Right lobe of liver (tissue), 6 donors: Measurements from ENCODE around the gene LIPE. TPM values are rescaled to one million over a fixed set of nuclear protein-coding genes. Genes with fewer than 3 reads are reported as not detected.

Experiments used
- ATAC-seq, 4 donors: fragments of 200-7000 bp; cut with Tn5 transposase; one replicate each; pipeline ENCODE4 v1.9.1; 2020; ENCODE audit warnings: mild to moderate bottlenecking in 4 of 4, moderate library complexity in 4 of 4
- DNase-seq, 3 donors: peaks; one replicate each; pipeline ENCODE4 v3.0.0-alpha.2; 2020
- H3K27ac ChIP-seq, 3 donors: fragments of 200-600 bp; one replicate each; pipeline ENCODE4 v1.8.0; 2022
- H3K27me3 ChIP-seq, 2 donors: fragments of 200-600 bp; one replicate each; pipeline ENCODE4 v1.8.0; 2022
- H3K36me3 ChIP-seq, 4 donors: fragments of 200-600 bp; sonication (generic) in 1 of 4; one replicate each; pipeline versions ENCODE4 v1.5.1 to v1.8.0; 2017 to 2022; ENCODE audit warnings: control low read depth in 1 of 4
- H3K4me1 ChIP-seq, 4 donors: fragments of 200-600 bp; sonication (generic) in 1 of 4; one replicate each; pipeline versions ENCODE4 v1.5.1 to v1.8.0; 2017 to 2022; ENCODE audit warnings: control low read depth in 1 of 4
- H3K4me3 ChIP-seq, 3 donors: fragments of 200-600 bp; one replicate each; pipeline ENCODE4 v1.8.0; 2022
- H3K9me3 ChIP-seq, 4 donors: fragments of 200-600 bp; sonication (generic) in 1 of 4; one replicate each; pipeline versions ENCODE4 v1.5.1 to v1.8.0; 2017 to 2022; ENCODE audit warnings: control low read depth in 1 of 4
- POLR2A ChIP-seq: fragments of 450-650 bp; IDR thresholded peaks from one replicate; pipeline ENCODE4 v1.6.1; 2017; ENCODE audit warnings: antibody characterized with exemption, mild to moderate bottlenecking
- WGBS: methylation state at CpG from one replicate; pipeline ENCODE4 v1.1.6; 2018; ENCODE audit warnings: low coverage, low lambda C conversion rate; ENCODE audit not compliant: insufficient coverage; ENCODE audit errors: missing lambda C conversion rate; 5-methylcytosine and 5-hydroxymethylcytosine counted together
- intact Hi-C, 2 donors: fragments of 100-400 bp; cut with DNase I; formaldehyde crosslinking; loops; one replicate each; pipeline versions ENCODE4 v1.11.2 to v1.14.1; 2022
- total RNA-seq, 6 experiments: library from RNA; depleted of rRNA in 2 of 6; stranded (reverse); fragments of >200 nt in 2 of 6; fragmentation: NEBNext Ultra II Directional in 3 of 6; extraction: Animal tissue kit (Norgen Biotek cat#: 25700) in 3 of 6; gene quantifications; one replicate each; pipeline versions ENCODE4 v1.1.0 to v1.2.4, GENCODE V29; 2016 to 2023
- TF ChIP-seq, protein P1 (sequence below), 4 donors: fragments of 200-600 bp in 3 of 4; fragments of 450-650 bp in 1 of 4; IDR thresholded peaks; one replicate each; pipeline versions ENCODE4 v1.5.1 to v1.8.0; 2016 to 2022; ENCODE audit warnings: antibody characterized with exemption in 4 of 4, mild to moderate bottlenecking in 2 of 4
- donor health status: DM: no; HTN: yes; CAD: no.
- donor health status: DM: no; HTN: no; CAD: no.
- donor health status: DM: no; HTN: no; CAD: no.
- donor health status: DM: no; HTN: yes; CAD: no.
- donor health status: DM: no; HTN: yes; CAD: no.

LIPE gene
- total RNA-seq, 6 experiments from 2014 or later = 0.87 to 2.5 (median 1.8) TPM

DNA sequence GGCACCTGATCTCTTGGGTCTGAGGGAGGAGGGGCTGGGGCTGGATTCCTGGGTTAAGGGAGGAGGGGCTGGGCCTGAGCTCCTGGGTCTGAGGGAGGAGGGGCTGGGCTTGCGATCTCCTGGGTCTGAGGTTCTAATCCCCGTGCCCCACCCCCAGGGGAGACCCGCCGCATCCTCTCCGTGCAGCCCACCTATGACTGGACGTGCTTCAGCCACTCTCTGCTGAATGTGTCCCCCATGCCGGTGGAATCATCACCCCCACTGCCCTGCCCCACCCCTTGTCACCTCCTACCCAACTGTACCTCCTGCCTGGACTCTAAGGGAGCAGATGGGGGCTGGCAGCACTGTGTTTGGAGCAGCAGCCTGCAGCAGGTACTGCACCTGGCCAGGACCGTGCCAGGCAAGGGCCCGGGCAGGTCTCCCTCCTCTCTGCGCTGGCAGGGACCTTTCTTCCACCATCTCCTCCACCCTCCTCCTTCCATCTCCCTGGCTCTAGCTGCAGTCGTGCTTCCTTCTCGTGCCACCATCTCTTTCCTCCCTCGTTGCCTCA, 64.2 kb downstream of the LIPE start:
- intact Hi-C loops = no loop called here
- H3K4me3 ChIP-seq = no peak overlapping the region
- 89% methylated on average over 6 of the region's 13 CpGs for WGBS
- H3K4me1 ChIP-seq = no peaks in the 10 kb centered on the region
- peaks cover 0 to 4% (median 0%) of the 10 kb centered on the region in 4 donors for H3K36me3 ChIP-seq
- peaks cover 0 to 5% (median 0%) of the 10 kb centered on the region in 4 donors for H3K9me3 ChIP-seq
- no peak for DNase-seq
- no peak for ATAC-seq
- no peak overlapping the region for H3K27ac ChIP-seq
- TF ChIP-seq, protein P1, sequence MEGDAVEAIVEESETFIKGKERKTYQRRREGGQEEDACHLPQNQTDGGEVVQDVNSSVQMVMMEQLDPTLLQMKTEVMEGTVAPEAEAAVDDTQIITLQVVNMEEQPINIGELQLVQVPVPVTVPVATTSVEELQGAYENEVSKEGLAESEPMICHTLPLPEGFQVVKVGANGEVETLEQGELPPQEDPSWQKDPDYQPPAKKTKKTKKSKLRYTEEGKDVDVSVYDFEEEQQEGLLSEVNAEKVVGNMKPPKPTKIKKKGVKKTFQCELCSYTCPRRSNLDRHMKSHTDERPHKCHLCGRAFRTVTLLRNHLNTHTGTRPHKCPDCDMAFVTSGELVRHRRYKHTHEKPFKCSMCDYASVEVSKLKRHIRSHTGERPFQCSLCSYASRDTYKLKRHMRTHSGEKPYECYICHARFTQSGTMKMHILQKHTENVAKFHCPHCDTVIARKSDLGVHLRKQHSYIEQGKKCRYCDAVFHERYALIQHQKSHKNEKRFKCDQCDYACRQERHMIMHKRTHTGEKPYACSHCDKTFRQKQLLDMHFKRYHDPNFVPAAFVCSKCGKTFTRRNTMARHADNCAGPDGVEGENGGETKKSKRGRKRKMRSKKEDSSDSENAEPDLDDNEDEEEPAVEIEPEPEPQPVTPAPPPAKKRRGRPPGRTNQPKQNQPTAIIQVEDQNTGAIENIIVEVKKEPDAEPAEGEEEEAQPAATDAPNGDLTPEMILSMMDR (IDR thresholded peaks at IDR 0.05) = no peak
- no peak for TF ChIP-seq POLR2A
- H3K27me3 ChIP-seq = no peaks in the 10 kb centered on the region

DNA sequence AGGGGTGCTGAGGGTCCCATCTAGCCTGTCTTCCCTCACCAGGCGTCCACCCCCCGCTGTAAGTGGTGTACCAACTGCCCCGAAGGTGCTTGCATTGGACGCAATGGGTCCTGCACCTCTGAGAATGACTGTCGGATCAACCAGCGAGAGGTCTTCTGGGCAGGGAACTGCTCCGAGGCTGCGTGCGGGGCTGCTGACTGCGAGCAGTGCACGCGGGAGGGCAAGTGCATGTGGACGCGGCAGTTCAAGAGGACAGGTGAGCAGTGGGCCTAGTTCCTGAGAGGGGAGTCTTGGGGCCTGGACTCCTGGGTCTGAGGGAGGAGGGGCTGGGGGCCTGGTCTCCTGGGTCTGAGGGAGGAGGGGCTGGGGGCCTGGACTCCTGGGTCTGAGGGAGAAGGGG, 64.8 kb downstream of the LIPE start:
- no peak for TF ChIP-seq POLR2A
- TF ChIP-seq, protein P1 (IDR thresholded peaks at IDR 0.05) = no peak
- Histone ChIP-seq H3K4me3 (no peak overlapping the region), H3K27me3 (no peaks in the 10 kb centered on the region), H3K9me3 (peaks cover 0 to 5% (median 0%) of the 10 kb centered on the region in 4 donors), H3K36me3 (peaks cover 0 to 4% (median 0%) of the 10 kb centered on the region in 4 donors), H3K4me1 (no peaks in the 10 kb centered on the region), H3K27ac (no peak overlapping the region)
- no peak for ATAC-seq
- peak in 1 of 3 donors; percentile 52 for DNase-seq
- intact Hi-C loops = no loop called here
- WGBS = no CpG with 5 or more reads among the region's 14 CpGs

DNA sequence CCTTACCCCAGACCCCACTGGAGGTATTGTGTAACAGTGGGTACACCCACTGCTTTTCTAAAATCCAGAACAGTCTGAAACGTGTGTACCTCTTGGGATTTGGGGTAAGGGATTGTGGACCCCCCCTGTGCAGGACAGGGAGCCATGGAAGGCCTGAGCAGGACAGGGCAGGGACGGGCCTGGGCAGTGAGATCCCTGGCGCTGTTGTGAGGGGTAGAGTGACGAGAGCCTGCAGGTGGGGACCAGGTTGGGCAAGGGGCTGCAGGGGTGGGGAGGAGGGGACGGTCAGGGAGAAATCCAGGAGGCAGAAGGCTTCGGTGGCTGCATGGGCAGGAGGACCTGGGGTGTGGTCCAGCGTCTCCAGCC, 65.7 kb downstream of the LIPE start:
- no peak for ATAC-seq
- Histone ChIP-seq H3K36me3 (peaks cover 0 to 4% (median 0%) of the 10 kb centered on the region in 4 donors), H3K4me3 (no peak overlapping the region), H3K4me1 (no peaks in the 10 kb centered on the region), H3K27ac (no peak overlapping the region), H3K9me3 (peaks cover 0 to 5% (median 0%) of the 10 kb centered on the region in 4 donors), H3K27me3 (no peaks in the 10 kb centered on the region)
- WGBS = 93% methylated on average over 4 of the region's 7 CpGs
- TF ChIP-seq POLR2A = no peak
- TF ChIP-seq, protein P1 (IDR thresholded peaks at IDR 0.05) = no peak
- intact Hi-C loops = no loop called here
- no peak for DNase-seq

DNA sequence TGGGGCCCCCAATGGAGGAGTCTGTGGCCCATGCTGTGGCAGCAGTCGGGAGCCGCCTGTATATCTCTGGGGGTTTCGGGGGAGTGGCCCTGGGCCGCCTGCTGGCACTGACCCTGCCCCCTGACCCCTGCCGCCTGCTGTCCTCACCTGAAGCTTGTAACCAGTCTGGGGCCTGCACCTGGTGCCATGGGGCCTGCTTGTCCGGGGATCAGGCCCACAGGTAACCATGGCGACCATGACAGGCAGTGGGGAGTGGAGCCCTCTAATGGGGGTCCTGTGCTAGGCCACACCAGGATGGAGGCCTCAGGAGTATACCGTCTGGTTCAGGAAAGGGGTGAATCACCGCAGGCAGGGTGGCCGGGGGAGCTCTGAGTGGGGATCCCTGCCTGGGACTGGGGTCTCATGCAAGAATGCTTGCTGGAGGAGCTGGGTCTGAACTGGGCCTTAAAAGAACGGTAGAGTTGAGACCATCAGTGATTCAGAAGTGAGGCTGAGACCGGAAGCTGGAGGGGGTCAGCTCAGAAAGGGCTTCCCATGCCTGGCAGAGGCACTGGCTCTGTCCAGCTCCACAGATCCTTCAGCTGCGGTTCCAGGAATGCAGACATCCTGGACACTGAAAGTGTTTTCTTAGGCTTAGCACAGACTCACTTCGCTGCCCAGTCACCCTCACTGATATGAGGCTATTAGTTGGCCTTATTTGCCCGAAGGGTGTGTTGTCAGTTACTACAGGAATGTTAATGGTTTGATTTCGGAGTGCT, 66.2 kb downstream of the LIPE start:
- intact Hi-C loops = no loop called here

DNA sequence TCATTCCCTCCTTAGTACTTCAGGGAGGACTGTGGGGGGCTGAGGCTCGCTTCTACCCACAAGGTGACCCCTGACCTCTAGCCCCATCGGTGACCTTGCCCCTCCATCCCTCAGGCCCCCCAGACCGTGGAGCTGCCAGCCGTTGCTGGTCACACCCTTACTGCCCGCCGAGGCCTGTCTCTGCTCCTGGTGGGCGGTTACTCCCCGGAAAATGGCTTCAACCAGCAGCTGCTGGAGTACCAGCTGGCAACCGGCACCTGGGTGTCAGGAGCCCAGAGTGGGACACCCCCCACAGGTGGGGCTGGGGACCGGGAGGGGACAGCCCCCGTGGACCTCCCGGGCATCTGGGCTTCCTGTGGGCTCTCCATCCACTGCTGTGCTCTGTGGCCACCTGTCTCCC, 69.9 kb downstream of the LIPE start:
- H3K9me3 ChIP-seq = no peaks in the 10 kb centered on the region
- TF ChIP-seq, protein P1 (IDR thresholded peaks at IDR 0.05) = no peak
- no peak for TF ChIP-seq POLR2A
- intact Hi-C loops = no loop called here
- H3K36me3 ChIP-seq = peaks cover 0 to 2% (median 0%) of the 10 kb centered on the region in 4 donors
- H3K4me1 ChIP-seq = no peaks in the 10 kb centered on the region
- H3K27ac ChIP-seq = no peak overlapping the region
- H3K4me3 ChIP-seq = no peak overlapping the region
- ATAC-seq (no peak), DNase-seq (peak in 1 of 3 donors; percentile 48)
- WGBS = no CpG with 5 or more reads among the region's 12 CpGs
- H3K27me3 ChIP-seq = no peaks in the 10 kb centered on the region

More for the DNA sequence above, 66.2 kb downstream of the LIPE start:
- Histone ChIP-seq H3K27ac (no peak overlapping the region), H3K4me3 (no peak overlapping the region), H3K27me3 (no peaks in the 10 kb centered on the region), H3K4me1 (no peaks in the 10 kb centered on the region), H3K9me3 (peaks cover 0 to 5% (median 0%) of the 10 kb centered on the region in 4 donors), H3K36me3 (peaks cover 0 to 4% (median 1%) of the 10 kb centered on the region in 4 donors)
- ATAC-seq (no peak), DNase-seq (no peak)
- 90% methylated on average over 3 of the region's 16 CpGs for WGBS
- TF ChIP-seq POLR2A = no peak
